Measurements from ENCODE around the gene ERCC1. TPM values are rescaled to one million over a fixed set of nuclear protein-coding genes. Genes with fewer than 3 reads are reported as not detected.

Gene ERCC1
- total and polyA plus RNA-seq, 2 of the 13 experiments (the other 11 are each of a cell fraction or from before 2014, with no cell fraction given) = 40.0 to 66.4 TPM

- TF ChIP-seq ARID5B (CRISPR knock-in tag; IDR thresholded peaks at IDR 0.05) = peak; percentile 55
- no peak for TF ChIP-seq SOX6 (IDR thresholded peaks at IDR 0.05)
- 0 out of 2 replicates have a peak, but pooled peaks have one; percentile 4 for TF ChIP-seq SOX6 (CRISPR knock-in tag; IDR thresholded peaks at IDR 0.05)
- TF ChIP-seq PRPF4 (IDR thresholded peaks at IDR 0.05; ENCODE audit: low read depth, low read length, poor library complexity, severe bottlenecking) = peak; percentile 65
- TF ChIP-seq HNRNPH1 (optimal IDR thresholded peaks at IDR 0.05; ENCODE audit: low read depth, low read length) = no peak
- TF ChIP-seq RXRB (CRISPR knock-in tag; IDR thresholded peaks at IDR 0.05; ENCODE audit: borderline replicate concordance) = 0 out of 2 replicates have a peak, but pooled peaks have one; percentile 17
- peak; percentile 82 for TF ChIP-seq HDAC2 (CRISPR knock-in tag; IDR thresholded peaks at IDR 0.05)
- TF ChIP-seq SALL2 (CRISPR knock-in tag; IDR thresholded peaks at IDR 0.05) = no peak
- TF ChIP-seq ZFP90 (CRISPR knock-in tag; IDR thresholded peaks at IDR 0.05; ENCODE audit: borderline replicate concordance) = 0 out of 2 replicates have a peak, but pooled peaks have one; percentile 40
- peak; percentile 98 for TF ChIP-seq ZBTB26 (CRISPR knock-in tag; IDR thresholded peaks at IDR 0.05; ENCODE audit: borderline replicate concordance)
- TF ChIP-seq IKZF5 (CRISPR knock-in tag; IDR thresholded peaks at IDR 0.05) = no peak
- TF ChIP-seq ZMYM2 (CRISPR knock-in tag; IDR thresholded peaks at IDR 0.05) = peak; percentile 56; the same call in 1 of the 2 replicates
- TF ChIP-seq, protein P1, sequence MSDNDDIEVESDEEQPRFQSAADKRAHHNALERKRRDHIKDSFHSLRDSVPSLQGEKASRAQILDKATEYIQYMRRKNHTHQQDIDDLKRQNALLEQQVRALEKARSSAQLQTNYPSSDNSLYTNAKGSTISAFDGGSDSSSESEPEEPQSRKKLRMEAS (IDR thresholded peaks at IDR 0.05) = 0 out of 2 replicates have a peak, but pooled peaks have one; percentile 19
- no peak for TF ChIP-seq SOX13 (IDR thresholded peaks at IDR 0.05)
- TF ChIP-seq SOX13 (CRISPR knock-in tag; conservative IDR thresholded peaks at IDR 0.05 in 1 of 2, IDR thresholded peaks at IDR 0.05 in 1 of 2) = peak in 1 of 2 experiments; percentile 21; a peak in 1 of 4 replicates
- TF ChIP-seq GABPA (IDR thresholded peaks at IDR 0.05; ENCODE audit: low read depth, low read length) = no peak
- TF ChIP-seq GABPA (CRISPR knock-in tag; IDR thresholded peaks at IDR 0.05; ENCODE audit: low read depth) = peak; percentile 20; the same call in 1 of the 2 replicates
- TF ChIP-seq HNF4A (CRISPR knock-in tag; IDR thresholded peaks at IDR 0.05) = peak; percentile 60
- TF ChIP-seq SP5 (CRISPR knock-in tag; IDR thresholded peaks at IDR 0.05; ENCODE audit: borderline replicate concordance, low read depth) = 0 out of 2 replicates have a peak, but pooled peaks have one; percentile 33
- TF ChIP-seq ZNF441 (CRISPR knock-in tag; IDR thresholded peaks at IDR 0.05; ENCODE audit: borderline replicate concordance) = no peak
- TF ChIP-seq SRF (IDR thresholded peaks at IDR 0.05; ENCODE audit: low read depth, low read length) = no peak
- TF ChIP-seq ZEB1 (IDR thresholded peaks at IDR 0.05; ENCODE audit: insufficient replicate concordance, low read depth) = peak; percentile 45
- TF ChIP-seq, protein P2, sequence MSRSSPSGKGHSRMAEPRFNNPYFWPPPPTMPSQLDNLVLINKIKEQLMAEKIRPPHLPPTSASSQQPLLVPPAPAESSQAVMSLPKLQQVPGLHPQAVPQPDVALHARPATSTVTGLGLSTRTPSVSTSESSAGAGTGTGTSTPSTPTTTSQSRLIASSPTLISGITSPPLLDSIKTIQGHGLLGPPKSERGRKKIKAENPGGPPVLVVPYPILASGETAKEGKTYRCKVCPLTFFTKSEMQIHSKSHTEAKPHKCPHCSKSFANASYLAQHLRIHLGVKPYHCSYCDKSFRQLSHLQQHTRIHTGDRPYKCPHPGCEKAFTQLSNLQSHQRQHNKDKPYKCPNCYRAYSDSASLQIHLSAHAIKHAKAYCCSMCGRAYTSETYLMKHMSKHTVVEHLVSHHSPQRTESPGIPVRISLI (CRISPR knock-in tag; IDR thresholded peaks at IDR 0.05; ENCODE audit: borderline replicate concordance) = peak; percentile 94
Measured at GRCh38 chr19:45376045-45376724, 47.5 kb downstream of the ERCC1 start (continued).
